Calu3 (cell line): ENCODE data around the gene CASTOR1. TPM values are rescaled to one million over a fixed set of nuclear protein-coding genes. Genes with fewer than 3 reads are reported as not detected.
A peak's percentile ranks its signal among the peaks of the same experiment; 100 is the strongest.

Experiments used
- BruUV-seq: library from RNA; stranded (reverse); fragments of 400-500 nt; replicated peaks from 2 replicates; lab custom pipeline; 2021; lab: Mats Ljungman, UMichigan
- CTCF ChIA-PET: fragments of 300-600 bp; sonication (Branson Sonifier 250); formaldehyde crosslinking; loops from one replicate; lab custom pipeline; 2022; ENCODE audit warnings: antibody characterized with exemption; lab: Charles Lee
- DNase-seq: peaks from one replicate; pipeline ENCODE4 v3.0.0; 2022
- H3K27ac Mint-ChIP-seq: one replicate; pipeline ENCODE4 v1.8.0; 2022; ENCODE audit warnings: mixed read lengths; ENCODE audit not compliant: unreplicated experiment
- H3K27me3 Mint-ChIP-seq: one replicate; pipeline ENCODE4 v1.8.0; 2022; ENCODE audit warnings: mixed read lengths; ENCODE audit not compliant: unreplicated experiment
- H3K36me3 Mint-ChIP-seq: one replicate; pipeline ENCODE4 v1.8.0; 2022; ENCODE audit warnings: mild to moderate bottlenecking, moderate library complexity, mixed read lengths; ENCODE audit not compliant: insufficient read depth, unreplicated experiment
- H3K4me1 Mint-ChIP-seq: one replicate; pipeline ENCODE4 v1.8.0; 2022; ENCODE audit warnings: mild to moderate bottlenecking, low read depth, mixed read lengths; ENCODE audit not compliant: unreplicated experiment
- H3K4me3 Mint-ChIP-seq: one replicate; pipeline ENCODE4 v1.8.0; 2022; ENCODE audit warnings: mild to moderate bottlenecking, low read depth, moderate library complexity, mixed read lengths; ENCODE audit not compliant: unreplicated experiment
- H3K9me3 Mint-ChIP-seq: one replicate; pipeline ENCODE4 v1.8.0; 2022; ENCODE audit warnings: low read depth, mixed read lengths; ENCODE audit not compliant: unreplicated experiment
- intact Hi-C: fragments of 100-400 bp; cut with micrococcal nuclease; formaldehyde crosslinking; loops from one replicate; pipeline ENCODE4 v1.10.0; 2022; ENCODE audit not compliant: unreplicated experiment
- total RNA-seq: library from RNA; stranded (reverse); gene quantifications from 2 replicates; pipeline ENCODE4 v1.2.3, GENCODE V29; 2022
- TF ChIP-seq, protein P1 (sequence below): fragments of 200-600 bp; IDR thresholded peaks from one replicate; pipeline ENCODE4 v1.8.0; 2022; ENCODE audit warnings: antibody characterized with exemption; ENCODE audit not compliant: unreplicated experiment

Gene CASTOR1
- total RNA-seq, 1 experiment from 2014 or later = 14.2 TPM

DNA sequence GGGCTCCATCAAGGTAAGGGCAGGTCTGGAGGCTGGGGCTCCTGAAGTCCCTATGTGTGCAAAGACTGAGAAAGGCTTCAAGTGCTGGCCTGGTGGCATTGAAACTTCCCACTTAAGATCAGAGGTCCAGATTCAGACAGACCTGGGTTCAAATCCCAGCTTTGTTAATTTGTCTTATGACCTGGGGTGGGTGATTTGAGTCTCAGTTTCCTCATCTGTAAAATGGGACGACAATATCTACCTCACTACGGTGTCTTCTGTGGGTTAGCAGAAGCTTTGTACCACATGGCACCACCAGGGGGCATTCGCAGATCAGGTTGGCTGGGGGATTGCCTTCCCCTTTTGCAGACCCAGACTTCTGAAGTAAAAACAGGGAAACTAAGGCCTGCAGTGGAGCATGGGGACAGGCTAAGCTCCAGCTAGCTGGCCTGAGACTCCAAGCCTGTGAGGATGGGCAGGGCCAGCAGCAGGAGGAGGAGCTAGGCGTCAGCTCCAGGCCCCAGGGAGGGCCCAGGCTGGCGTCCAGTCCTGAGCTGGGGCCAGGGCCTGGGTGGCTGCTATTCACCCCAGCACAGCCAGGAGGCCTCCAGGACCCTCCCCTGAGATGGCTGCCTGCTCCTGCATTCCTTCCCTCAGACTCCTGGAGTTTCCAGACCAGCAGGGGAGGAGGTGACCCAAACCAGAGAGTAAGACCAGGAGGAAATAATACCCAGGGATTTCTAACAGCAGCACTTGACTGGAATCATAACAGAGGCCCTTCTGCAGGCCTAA is 1.5 kb downstream of the CASTOR1 start:
- Mint-ChIP-seq H3K4me1 (peaks cover 10% of the 10 kb centered on the region), H3K9me3 (no peaks in the 10 kb centered on the region), H3K36me3 (peaks cover 69% of the 10 kb centered on the region), H3K27ac (peak overlapping the region; percentile 52), H3K27me3 (no peaks in the 10 kb centered on the region), H3K4me3 (peak overlapping the region; percentile 77)
- TF ChIP-seq, protein P1, sequence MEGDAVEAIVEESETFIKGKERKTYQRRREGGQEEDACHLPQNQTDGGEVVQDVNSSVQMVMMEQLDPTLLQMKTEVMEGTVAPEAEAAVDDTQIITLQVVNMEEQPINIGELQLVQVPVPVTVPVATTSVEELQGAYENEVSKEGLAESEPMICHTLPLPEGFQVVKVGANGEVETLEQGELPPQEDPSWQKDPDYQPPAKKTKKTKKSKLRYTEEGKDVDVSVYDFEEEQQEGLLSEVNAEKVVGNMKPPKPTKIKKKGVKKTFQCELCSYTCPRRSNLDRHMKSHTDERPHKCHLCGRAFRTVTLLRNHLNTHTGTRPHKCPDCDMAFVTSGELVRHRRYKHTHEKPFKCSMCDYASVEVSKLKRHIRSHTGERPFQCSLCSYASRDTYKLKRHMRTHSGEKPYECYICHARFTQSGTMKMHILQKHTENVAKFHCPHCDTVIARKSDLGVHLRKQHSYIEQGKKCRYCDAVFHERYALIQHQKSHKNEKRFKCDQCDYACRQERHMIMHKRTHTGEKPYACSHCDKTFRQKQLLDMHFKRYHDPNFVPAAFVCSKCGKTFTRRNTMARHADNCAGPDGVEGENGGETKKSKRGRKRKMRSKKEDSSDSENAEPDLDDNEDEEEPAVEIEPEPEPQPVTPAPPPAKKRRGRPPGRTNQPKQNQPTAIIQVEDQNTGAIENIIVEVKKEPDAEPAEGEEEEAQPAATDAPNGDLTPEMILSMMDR = peak; percentile 80
- BruUV-seq = no TSS peak
- CTCF ChIA-PET = interaction anchor here (0.6 to 3.5 kb wide), 31 partner anchors 10 to 319 kb away, joined by 3 to 65 read pairs (median 4); partner anchors contain the start of genes CCDC157, MTFP1, OSM and RNF215
- DNase-seq = peak; percentile 87
- intact Hi-C loops = no loop called here

DNA sequence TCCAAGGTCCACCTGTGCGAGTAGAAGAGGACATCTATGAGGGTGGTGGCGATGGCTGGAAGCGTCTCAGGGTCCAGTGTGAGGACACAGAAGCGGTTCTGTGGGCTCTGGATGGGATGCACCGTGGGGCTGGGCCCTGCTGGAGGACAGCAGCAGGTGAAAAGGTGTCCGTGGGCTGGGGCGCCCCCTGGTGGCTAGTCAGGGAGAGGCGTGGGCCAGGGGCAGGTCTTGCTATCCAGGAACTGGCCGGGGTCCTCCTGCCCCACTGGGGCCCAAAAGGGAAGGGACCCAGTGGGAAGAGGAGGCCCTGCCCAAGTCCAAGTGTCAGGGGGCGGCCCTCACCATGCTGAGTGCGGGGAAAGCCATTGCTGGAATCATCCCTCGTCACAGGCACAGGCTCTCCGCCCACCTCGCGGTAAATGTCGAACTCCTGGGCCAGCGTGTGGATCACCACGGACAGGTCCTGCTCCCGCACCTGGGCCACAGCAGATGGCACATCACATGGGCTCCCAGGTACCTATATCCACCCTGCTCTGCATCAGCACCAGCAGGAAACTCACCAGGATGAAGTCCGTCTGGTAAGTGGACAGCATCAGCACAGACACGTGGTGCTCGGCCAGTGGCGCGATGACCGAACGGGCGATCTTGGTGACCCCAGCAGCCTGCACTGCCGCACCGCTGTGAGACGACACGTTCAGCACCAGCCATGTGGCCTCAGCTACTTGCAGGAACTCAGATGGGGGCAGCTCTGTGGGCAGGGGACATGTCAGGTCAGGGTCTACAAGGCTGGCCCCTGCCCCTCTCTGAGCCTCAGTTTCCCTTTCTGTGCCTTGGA is 2.3 kb downstream of the CASTOR1 start:
- Mint-ChIP-seq H3K27me3 (no peaks in the 10 kb centered on the region), H3K4me1 (peaks cover 10% of the 10 kb centered on the region), H3K27ac (no peak overlapping the region), H3K9me3 (no peaks in the 10 kb centered on the region), H3K36me3 (peaks cover 67% of the 10 kb centered on the region), H3K4me3 (no peak overlapping the region)
- BruUV-seq = no TSS peak
- TF ChIP-seq, protein P1 = peak; percentile 98
- peak; percentile 91 for DNase-seq
- CTCF ChIA-PET = interaction anchor here (0.6 to 3.5 kb wide), 16 partner anchors 11 to 198 kb away, joined by 3 to 65 read pairs (median 4); partner anchors contain the start of genes CCDC157, RNF215, SF3A1 and TBC1D10A
- intact Hi-C loops = loop anchor here (1.0 kb wide), 1 partner anchor 24 kb away; no protein-coding TSS in a partner anchor

DNA sequence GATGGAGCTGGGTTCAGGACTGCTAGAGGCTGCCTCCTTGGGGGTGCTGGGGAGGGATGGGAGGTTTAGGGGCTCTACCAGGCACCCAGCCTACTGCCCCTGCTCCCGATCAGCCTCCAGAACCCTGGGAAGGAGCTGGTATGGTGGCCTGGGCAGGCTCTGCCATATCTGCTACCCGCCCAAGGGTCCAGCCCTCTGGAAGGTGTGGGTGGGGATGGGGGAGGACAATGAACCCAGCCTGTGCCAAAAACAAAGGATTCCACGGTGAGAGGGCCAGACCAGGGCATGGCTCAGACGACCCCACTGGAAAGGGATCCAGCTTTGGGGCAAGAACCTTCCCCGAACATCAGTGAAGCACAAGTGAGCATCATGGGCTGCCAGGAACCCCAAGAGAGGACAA is 3.0 kb downstream of the CASTOR1 start:
- no peaks in the 10 kb centered on the region for H3K9me3 Mint-ChIP-seq
- no peak overlapping the region for H3K27ac Mint-ChIP-seq
- no peak overlapping the region for H3K4me3 Mint-ChIP-seq
- intact Hi-C loops = loop anchor here (1.0 kb wide), 1 partner anchor 23 kb away; no protein-coding TSS in a partner anchor
- no peaks in the 10 kb centered on the region for H3K27me3 Mint-ChIP-seq
- CTCF ChIA-PET = interaction anchor here (0.8 to 0.9 kb wide), 2 partner anchors 12 to 41 kb away, joined by 3 to 4 read pairs; no protein-coding TSS in a partner anchor
- peaks cover 61% of the 10 kb centered on the region for H3K36me3 Mint-ChIP-seq
- TF ChIP-seq, protein P1 = no peak
- no peak for DNase-seq
- no TSS peak for BruUV-seq
- peaks cover 10% of the 10 kb centered on the region for H3K4me1 Mint-ChIP-seq

DNA sequence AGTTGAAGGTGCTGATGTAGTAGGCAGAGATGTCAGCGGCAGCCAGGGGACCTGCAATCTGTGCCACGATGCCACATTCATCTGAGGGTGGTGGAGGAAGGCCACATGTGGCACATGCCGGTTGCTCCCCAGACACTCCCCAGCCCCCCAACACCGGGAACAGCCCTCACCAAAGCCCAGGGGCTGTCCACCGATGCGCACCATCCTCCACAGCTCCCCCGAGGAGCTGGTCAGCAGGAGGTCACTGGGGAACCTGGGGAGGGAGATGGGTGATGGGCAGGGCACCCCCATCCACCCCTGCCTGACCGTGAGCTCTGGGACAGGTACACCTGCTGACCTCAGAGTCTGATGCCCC is 3.5 kb downstream of the CASTOR1 start:
- Mint-ChIP-seq H3K4me1 (peaks cover 10% of the 10 kb centered on the region), H3K9me3 (no peaks in the 10 kb centered on the region), H3K4me3 (no peak overlapping the region), H3K36me3 (peaks cover 60% of the 10 kb centered on the region), H3K27me3 (no peaks in the 10 kb centered on the region), H3K27ac (no peak overlapping the region)
- no TSS peak for BruUV-seq
- TF ChIP-seq, protein P1 = no peak
- no peak for DNase-seq
- intact Hi-C loops = loop anchor here (1.0 kb wide), 1 partner anchor 23 kb away; no protein-coding TSS in a partner anchor
- CTCF ChIA-PET = interaction anchor here (0.8 to 0.9 kb wide), 2 partner anchors 12 to 42 kb away, joined by 3 to 4 read pairs; no protein-coding TSS in a partner anchor
